ENCODE data around the gene ORC1. TPM values are rescaled to one million over a fixed set of nuclear protein-coding genes. Genes with fewer than 3 reads are reported as not detected.

The ORC1 gene
- polyA plus RNA-seq, 1 donor (not counting 4 experiments of a cell fraction or from before 2014, with no cell fraction given), result 5.8 TPM

DNA sequence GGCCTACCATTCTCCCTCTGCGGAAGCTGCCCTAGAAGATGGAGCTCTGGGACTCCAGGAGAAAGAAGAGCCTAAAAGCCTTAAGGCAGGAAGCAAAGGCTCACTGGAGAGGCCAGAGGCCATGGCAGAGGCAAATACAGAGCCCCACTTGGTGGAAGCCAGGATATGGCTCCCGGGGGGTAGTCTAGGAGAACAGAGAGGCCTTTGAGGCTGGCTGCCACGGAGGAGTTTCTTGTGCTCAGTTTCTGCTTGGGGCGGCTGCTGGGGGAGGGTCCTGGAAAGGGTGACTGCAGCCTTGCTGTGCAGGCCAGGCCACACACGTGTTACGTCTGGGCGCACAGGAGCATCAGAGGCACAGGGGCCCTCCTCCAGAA, 43.6 kb downstream of the ORC1 start:
- no peak for DNase-seq (ENCODE audit: low read depth, low spot score)
- H3K27me3 ChIP-seq (ENCODE audit: control insufficient read depth, extremely low read depth, insufficient read depth, low read length), result no peaks in the 10 kb centered on the region
- no peak overlapping the region for H3K4me2 ChIP-seq (ENCODE audit: control insufficient read depth, extremely low read depth, insufficient read depth, low read depth, low read length)
- no peak overlapping the region for H2AFZ ChIP-seq (ENCODE audit: control insufficient read depth, low read length)
- H3K27ac ChIP-seq (ENCODE audit: control insufficient read depth, insufficient read depth, low read length), result no peak overlapping the region
- TF ChIP-seq, protein P1, sequence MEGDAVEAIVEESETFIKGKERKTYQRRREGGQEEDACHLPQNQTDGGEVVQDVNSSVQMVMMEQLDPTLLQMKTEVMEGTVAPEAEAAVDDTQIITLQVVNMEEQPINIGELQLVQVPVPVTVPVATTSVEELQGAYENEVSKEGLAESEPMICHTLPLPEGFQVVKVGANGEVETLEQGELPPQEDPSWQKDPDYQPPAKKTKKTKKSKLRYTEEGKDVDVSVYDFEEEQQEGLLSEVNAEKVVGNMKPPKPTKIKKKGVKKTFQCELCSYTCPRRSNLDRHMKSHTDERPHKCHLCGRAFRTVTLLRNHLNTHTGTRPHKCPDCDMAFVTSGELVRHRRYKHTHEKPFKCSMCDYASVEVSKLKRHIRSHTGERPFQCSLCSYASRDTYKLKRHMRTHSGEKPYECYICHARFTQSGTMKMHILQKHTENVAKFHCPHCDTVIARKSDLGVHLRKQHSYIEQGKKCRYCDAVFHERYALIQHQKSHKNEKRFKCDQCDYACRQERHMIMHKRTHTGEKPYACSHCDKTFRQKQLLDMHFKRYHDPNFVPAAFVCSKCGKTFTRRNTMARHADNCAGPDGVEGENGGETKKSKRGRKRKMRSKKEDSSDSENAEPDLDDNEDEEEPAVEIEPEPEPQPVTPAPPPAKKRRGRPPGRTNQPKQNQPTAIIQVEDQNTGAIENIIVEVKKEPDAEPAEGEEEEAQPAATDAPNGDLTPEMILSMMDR (optimal IDR thresholded peaks at IDR 0.05 in 1 of 3, IDR thresholded peaks at IDR 0.05 in 1 of 3, conservative IDR thresholded peaks at IDR 0.05 in 1 of 3; ENCODE audit: extremely low read depth in 1 of 3, insufficient read depth in 2 of 3, low read length in 3 of 3), result no peak
- TF ChIP-seq EZH2 (IDR thresholded peaks at IDR 0.05; ENCODE audit: low read length), result no peak
- H3K79me2 ChIP-seq (ENCODE audit: control insufficient read depth, insufficient read depth, low read length), result peaks cover 20% of the 10 kb centered on the region
- FAIRE-seq, result no peak
- no peak overlapping the region for H3K9ac ChIP-seq (ENCODE audit: control insufficient read depth, extremely low read depth, insufficient read depth, low read length)
- peaks cover 8% of the 10 kb centered on the region for H3K4me1 ChIP-seq (ENCODE audit: control insufficient read depth, extremely low read depth, insufficient read depth, low read length)
- no peaks in the 10 kb centered on the region for H3K9me3 ChIP-seq (ENCODE audit: control insufficient read depth, low read depth, low read length)
- H3K4me3 ChIP-seq (ENCODE audit: control insufficient read depth in 2 of 3, extremely low read depth in 1 of 3, insufficient read depth in 2 of 3, low read depth in 1 of 3, low read length in 3 of 3), result no peak overlapping the region
- H4K20me1 ChIP-seq (ENCODE audit: control insufficient read depth, extremely low read depth, insufficient read depth, low read length), result no peaks in the 10 kb centered on the region
- H3K36me3 ChIP-seq (ENCODE audit: control insufficient read depth in 2 of 2, extremely low read depth in 1 of 2, insufficient read depth in 2 of 2, low read length in 2 of 2), result peaks cover 42 to 49% of the 10 kb centered on the region in 2 experiments
- H3K9me1 ChIP-seq (ENCODE audit: control insufficient read depth, extremely low read depth, insufficient read depth, low read length), result no peaks in the 10 kb centered on the region
- dilution Hi-C loops (cut with MboI; ENCODE audit: extremely low pct_ligation_motif_present, low sequenced_read_pairs), result no loop called here

DNA sequence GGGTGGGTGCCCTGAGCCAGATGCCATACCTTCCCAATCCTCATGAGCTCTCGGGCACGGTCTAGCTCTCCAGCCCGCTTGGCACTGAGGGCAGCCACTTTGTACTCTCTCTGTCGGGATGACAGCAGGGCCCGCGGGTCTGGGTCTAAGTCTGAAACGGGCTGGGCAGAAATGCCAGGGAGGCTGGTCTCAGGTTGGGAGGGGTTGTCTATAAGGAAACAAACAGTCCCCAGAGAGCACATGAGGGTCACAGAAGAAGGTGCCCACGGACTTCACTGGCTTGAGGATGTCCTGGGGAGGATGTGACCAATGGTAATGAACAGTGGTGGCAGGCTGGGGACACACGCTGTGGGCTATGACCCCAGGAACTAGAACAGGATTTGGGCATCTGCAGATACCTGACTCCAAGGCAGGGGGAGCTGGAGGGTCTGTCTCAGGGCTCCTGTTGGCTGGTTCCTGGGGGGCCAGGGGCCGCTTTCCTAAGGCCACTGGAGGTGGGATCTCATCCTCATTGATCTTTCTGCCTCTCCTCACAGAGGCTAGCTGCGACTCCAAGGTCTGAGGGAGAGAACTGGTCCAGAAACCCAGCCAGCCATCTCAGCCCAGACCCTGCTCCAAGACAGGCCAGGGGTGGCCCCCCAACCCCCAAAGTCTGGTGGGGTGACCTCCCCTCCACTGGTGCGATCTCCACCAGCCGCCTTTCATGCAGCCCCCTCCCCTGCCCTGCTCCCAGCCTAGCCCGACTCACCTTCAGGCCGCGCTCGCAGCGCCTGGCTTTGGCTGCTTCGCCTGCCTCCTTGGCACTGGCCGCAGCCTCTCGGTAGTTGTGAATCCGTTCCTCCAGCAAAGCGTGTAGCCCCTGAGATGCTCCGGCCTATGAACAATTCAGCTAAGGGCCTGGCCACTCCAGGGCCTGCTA, 44.3 kb downstream of the ORC1 start:
- peaks cover 48 to 54% of the 10 kb centered on the region in 2 experiments for H3K36me3 ChIP-seq (ENCODE audit: control insufficient read depth in 2 of 2, extremely low read depth in 1 of 2, insufficient read depth in 2 of 2, low read length in 2 of 2)
- dilution Hi-C loops (cut with MboI; ENCODE audit: extremely low pct_ligation_motif_present, low sequenced_read_pairs), result no loop called here
- H3K4me1 ChIP-seq (ENCODE audit: control insufficient read depth, extremely low read depth, insufficient read depth, low read length), result peaks cover 5% of the 10 kb centered on the region
- H3K27ac ChIP-seq (ENCODE audit: control insufficient read depth, insufficient read depth, low read length), result no peak overlapping the region
- FAIRE-seq (no peak), DNase-seq (ENCODE audit: low read depth, low spot score) (no peak)
- no peak overlapping the region for H3K4me3 ChIP-seq (ENCODE audit: control insufficient read depth in 2 of 3, extremely low read depth in 1 of 3, insufficient read depth in 2 of 3, low read depth in 1 of 3, low read length in 3 of 3)
- no peak overlapping the region for H3K4me2 ChIP-seq (ENCODE audit: control insufficient read depth, extremely low read depth, insufficient read depth, low read depth, low read length)
- H3K27me3 ChIP-seq (ENCODE audit: control insufficient read depth, extremely low read depth, insufficient read depth, low read length), result no peaks in the 10 kb centered on the region
- H3K9me3 ChIP-seq (ENCODE audit: control insufficient read depth, low read depth, low read length), result no peaks in the 10 kb centered on the region
- TF ChIP-seq, protein P1 (optimal IDR thresholded peaks at IDR 0.05 in 1 of 3, IDR thresholded peaks at IDR 0.05 in 1 of 3, conservative IDR thresholded peaks at IDR 0.05 in 1 of 3; ENCODE audit: extremely low read depth in 1 of 3, insufficient read depth in 2 of 3, low read length in 3 of 3), result no peak
- TF ChIP-seq EZH2 (IDR thresholded peaks at IDR 0.05; ENCODE audit: low read length), result no peak
- peaks cover 14% of the 10 kb centered on the region for H3K79me2 ChIP-seq (ENCODE audit: control insufficient read depth, insufficient read depth, low read length)
- H4K20me1 ChIP-seq (ENCODE audit: control insufficient read depth, extremely low read depth, insufficient read depth, low read length), result no peaks in the 10 kb centered on the region
- H3K9ac ChIP-seq (ENCODE audit: control insufficient read depth, extremely low read depth, insufficient read depth, low read length), result no peak overlapping the region
- no peak overlapping the region for H2AFZ ChIP-seq (ENCODE audit: control insufficient read depth, low read length)
- no peaks in the 10 kb centered on the region for H3K9me1 ChIP-seq (ENCODE audit: control insufficient read depth, extremely low read depth, insufficient read depth, low read length)

Data from keratinocyte (primary cell).